Colonic mucosa (tissue), 4 donors: ENCODE data around the gene EDDM3A. TPM values are rescaled to one million over a fixed set of nuclear protein-coding genes. Genes with fewer than 3 reads are reported as not detected.
"Not testable (repeated sequence)": the region's sequence is repeated elsewhere in the genome, so short reads cannot be mapped to it uniquely, and the experiment has no call there.

Source experiments
- DNase-seq: peaks from one replicate; pipeline ENCODE4 v3.0.0-alpha.2; 2020
- H3K27ac ChIP-seq: fragments of 200-600 bp; one replicate; pipeline ENCODE4 v1.8.0; 2021
- H3K27me3 ChIP-seq: fragments of 200-600 bp; one replicate; pipeline ENCODE4 v1.8.0; 2021
- H3K36me3 ChIP-seq: fragments of 200-600 bp; one replicate; pipeline ENCODE4 v1.8.0; 2021
- H3K4me1 ChIP-seq: fragments of 200-600 bp; one replicate; pipeline ENCODE4 v1.8.0; 2021; ENCODE audit warnings: mild to moderate bottlenecking
- H3K4me3 ChIP-seq: fragments of 200-600 bp; one replicate; pipeline ENCODE4 v1.8.0; 2021
- H3K9ac ChIP-seq, 2 donors: one replicate each; pipeline ENCODE4 v1.7.0; 2013; ENCODE audit warnings: control low read depth in 2 of 2, low read depth in 2 of 2, low read length in 2 of 2
- H3K9me3 ChIP-seq: fragments of 200-600 bp; one replicate; pipeline ENCODE4 v1.8.0; 2021
- intact Hi-C: fragments of 100-400 bp; cut with DNase I; formaldehyde crosslinking; loops from one replicate; pipeline ENCODE4 v1.14.1; 2022
- total RNA-seq, 2 donors: library from RNA; stranded (reverse); fragmentation: NEBNext Ultra II Directional in 1 of 2; extraction: Animal tissue kit (Norgen Biotek cat#: 25700) in 1 of 2; gene quantifications; one replicate each; pipeline ENCODE4 v1.2.1, GENCODE V29; 2021
- TF ChIP-seq, protein P1 (sequence below): fragments of 200-600 bp; IDR thresholded peaks from one replicate; pipeline ENCODE4 v1.8.0; 2022; ENCODE audit warnings: antibody characterized with exemption, mild to moderate bottlenecking
- donor health status: healthy.
- donor health status: DM: no; HTN: no; CAD: no.
- donor health status: DM: no; HTN: no; CAD: no.

The EDDM3A gene
- total RNA-seq, 2 donors from 2014 or later, result not detected

GRCh38 chr14:20723488-20723887 is 22.2 kb upstream of the EDDM3A start:
- H3K9ac ChIP-seq, result no peak overlapping the region
- H3K27me3 ChIP-seq, result no peaks in the 10 kb centered on the region
- no peaks in the 10 kb centered on the region for H3K9me3 ChIP-seq
- no peaks in the 10 kb centered on the region for H3K36me3 ChIP-seq
- H3K27ac ChIP-seq, result no peak overlapping the region
- intact Hi-C loops, result no loop called here
- no peak overlapping the region for H3K4me3 ChIP-seq
- TF ChIP-seq, protein P1, sequence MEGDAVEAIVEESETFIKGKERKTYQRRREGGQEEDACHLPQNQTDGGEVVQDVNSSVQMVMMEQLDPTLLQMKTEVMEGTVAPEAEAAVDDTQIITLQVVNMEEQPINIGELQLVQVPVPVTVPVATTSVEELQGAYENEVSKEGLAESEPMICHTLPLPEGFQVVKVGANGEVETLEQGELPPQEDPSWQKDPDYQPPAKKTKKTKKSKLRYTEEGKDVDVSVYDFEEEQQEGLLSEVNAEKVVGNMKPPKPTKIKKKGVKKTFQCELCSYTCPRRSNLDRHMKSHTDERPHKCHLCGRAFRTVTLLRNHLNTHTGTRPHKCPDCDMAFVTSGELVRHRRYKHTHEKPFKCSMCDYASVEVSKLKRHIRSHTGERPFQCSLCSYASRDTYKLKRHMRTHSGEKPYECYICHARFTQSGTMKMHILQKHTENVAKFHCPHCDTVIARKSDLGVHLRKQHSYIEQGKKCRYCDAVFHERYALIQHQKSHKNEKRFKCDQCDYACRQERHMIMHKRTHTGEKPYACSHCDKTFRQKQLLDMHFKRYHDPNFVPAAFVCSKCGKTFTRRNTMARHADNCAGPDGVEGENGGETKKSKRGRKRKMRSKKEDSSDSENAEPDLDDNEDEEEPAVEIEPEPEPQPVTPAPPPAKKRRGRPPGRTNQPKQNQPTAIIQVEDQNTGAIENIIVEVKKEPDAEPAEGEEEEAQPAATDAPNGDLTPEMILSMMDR, result no peak
- H3K4me1 ChIP-seq, result no peaks in the 10 kb centered on the region
- DNase-seq, result no peak

DNA sequence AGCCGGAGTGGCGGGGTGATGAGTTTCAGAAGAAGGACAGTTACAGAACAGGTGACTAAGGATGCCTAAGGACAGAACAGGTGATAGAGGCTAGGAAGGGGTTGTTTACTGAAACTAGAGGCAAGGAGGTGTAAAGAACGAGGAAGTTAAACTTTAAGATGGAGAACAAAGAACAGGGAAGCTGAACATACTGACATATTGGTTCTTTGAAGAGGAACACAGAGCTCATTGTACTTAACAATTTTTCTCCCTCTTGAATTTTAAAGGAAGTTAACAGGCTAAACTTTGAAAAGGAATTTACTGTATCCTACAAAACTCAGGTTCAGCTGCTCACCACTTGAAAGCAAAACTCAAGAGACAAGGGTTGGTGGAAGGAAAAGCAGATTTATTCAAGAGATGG is 19.6 kb upstream of the EDDM3A start:
- H3K9ac ChIP-seq, H3K27ac ChIP-seq, H3K36me3 ChIP-seq, H3K4me1 ChIP-seq, DNase-seq, intact Hi-C loops, H3K4me3 ChIP-seq, H3K27me3 ChIP-seq, H3K9me3 ChIP-seq: not testable (repeated sequence)

DNA sequence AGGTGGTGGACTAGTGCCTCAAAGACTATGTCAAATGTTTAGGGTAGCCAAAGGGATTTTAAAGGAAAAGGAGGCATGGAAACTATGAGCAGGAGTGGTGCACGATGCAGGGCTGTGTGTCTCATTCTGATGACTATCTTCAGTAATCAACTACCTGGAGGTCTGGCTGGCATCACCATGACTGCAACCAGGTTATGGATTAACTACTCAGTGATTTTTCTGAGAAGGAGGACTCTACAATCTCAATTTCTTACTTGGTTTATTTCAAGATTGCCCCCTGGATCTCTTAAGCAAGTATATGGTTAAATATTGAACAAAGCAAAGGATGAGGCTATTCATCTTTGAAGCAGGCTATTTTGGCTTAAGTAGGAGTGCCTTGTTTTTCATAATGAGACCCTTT is 19.2 kb upstream of the EDDM3A start:
- TF ChIP-seq, protein P1, result no peak
- no peak overlapping the region for H3K27ac ChIP-seq
- no peaks in the 10 kb centered on the region for H3K27me3 ChIP-seq
- intact Hi-C loops, result no loop called here
- H3K4me1 ChIP-seq, result no peaks in the 10 kb centered on the region
- no peak overlapping the region for H3K9ac ChIP-seq
- H3K36me3 ChIP-seq, result no peaks in the 10 kb centered on the region
- H3K4me3 ChIP-seq, result no peak overlapping the region
- no peaks in the 10 kb centered on the region for H3K9me3 ChIP-seq
- DNase-seq, result no peak

DNA sequence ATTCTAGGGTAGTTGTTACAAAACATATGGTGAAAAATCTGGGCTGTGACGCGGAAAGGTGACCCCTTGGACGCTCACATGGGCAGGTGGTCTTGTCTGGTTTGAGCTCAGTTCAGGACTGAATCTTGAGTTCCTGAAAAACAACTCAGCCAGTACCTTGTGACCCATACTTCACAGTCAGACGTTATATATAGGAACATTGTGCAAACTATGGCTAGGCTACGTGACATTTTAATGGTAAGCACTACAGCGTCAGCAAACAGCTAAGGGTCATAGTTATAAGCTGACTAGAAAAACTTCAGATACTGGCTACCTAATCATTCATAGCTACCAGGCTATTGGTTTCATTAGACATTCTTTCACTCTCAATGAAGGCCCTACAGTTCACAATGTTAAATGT is 14.8 kb upstream of the EDDM3A start:
- no peak for DNase-seq
- Histone ChIP-seq H3K27ac (no peak overlapping the region), H3K36me3 (no peaks in the 10 kb centered on the region), H3K4me1 (no peaks in the 10 kb centered on the region), H3K9me3 (no peaks in the 10 kb centered on the region), H3K9ac (no peak overlapping the region), H3K27me3 (no peaks in the 10 kb centered on the region), H3K4me3 (no peak overlapping the region)
- TF ChIP-seq, protein P1, result no peak
- intact Hi-C loops, result no loop called here

- Histone ChIP-seq H3K9me3 (no peaks in the 10 kb centered on the region), H3K27me3 (no peaks in the 10 kb centered on the region), H3K9ac (no peak overlapping the region), H3K4me1 (no peaks in the 10 kb centered on the region), H3K4me3 (no peak overlapping the region), H3K27ac (no peak overlapping the region), H3K36me3 (no peaks in the 10 kb centered on the region)
- TF ChIP-seq, protein P1, result no peak
- intact Hi-C loops, result no loop called here
- DNase-seq, result no peak
Measured at GRCh38 chr14:20732477-20732876, 13.2 kb upstream of the EDDM3A start.

DNA sequence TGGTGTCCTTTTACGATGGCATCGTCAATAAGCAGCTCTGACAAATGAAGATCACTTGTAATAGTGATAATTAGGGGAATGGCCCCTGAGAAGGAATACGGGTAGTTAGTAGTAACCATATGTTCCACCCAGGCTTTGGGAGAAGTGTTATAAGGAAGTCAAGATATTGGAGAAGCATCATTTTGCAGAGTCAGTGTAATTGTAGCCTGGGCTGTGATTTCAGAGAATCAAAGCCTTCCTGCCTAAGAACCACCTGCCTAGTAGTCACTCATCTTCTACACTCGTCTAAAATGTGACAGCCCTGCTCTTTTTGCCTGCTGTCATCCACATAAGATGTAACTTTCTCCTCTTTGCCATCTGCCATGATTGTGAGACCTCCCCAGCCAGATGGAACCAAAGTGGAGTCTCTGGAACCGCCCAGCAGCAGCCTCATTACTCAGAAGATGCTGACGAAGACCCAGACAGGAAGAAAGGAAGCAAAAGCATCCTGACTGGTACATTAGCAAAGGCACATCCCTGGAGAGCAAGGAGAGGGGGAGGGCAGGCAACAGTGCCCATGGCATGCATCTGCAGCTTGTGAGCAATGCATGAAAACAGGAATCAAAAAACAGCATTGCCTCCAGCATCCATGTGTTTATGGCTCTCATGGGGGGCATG is 12.6 kb upstream of the EDDM3A start:
- intact Hi-C loops, result no loop called here
- Histone ChIP-seq H3K4me3 (no peak overlapping the region), H3K27ac (no peak overlapping the region), H3K27me3 (no peaks in the 10 kb centered on the region), H3K4me1 (no peaks in the 10 kb centered on the region), H3K9ac (no peak overlapping the region), H3K9me3 (no peaks in the 10 kb centered on the region), H3K36me3 (no peaks in the 10 kb centered on the region)
- DNase-seq, result no peak
- TF ChIP-seq, protein P1, result no peak
